GM19395 (cell line): ENCODE data around the gene CPA5.
"Not testable (repeated sequence)": the region's sequence is repeated elsewhere in the genome, so short reads cannot be mapped to it uniquely, and the experiment has no call there.

Experiments
- ATAC-seq: cut with Tn5 transposase; IDR thresholded peaks from one replicate; pipeline ENCODE4 v1.9.1; 2021; ENCODE audit warnings: mild to moderate bottlenecking, moderate library complexity; ENCODE audit not compliant: unreplicated experiment

CPA5 gene

DNA sequence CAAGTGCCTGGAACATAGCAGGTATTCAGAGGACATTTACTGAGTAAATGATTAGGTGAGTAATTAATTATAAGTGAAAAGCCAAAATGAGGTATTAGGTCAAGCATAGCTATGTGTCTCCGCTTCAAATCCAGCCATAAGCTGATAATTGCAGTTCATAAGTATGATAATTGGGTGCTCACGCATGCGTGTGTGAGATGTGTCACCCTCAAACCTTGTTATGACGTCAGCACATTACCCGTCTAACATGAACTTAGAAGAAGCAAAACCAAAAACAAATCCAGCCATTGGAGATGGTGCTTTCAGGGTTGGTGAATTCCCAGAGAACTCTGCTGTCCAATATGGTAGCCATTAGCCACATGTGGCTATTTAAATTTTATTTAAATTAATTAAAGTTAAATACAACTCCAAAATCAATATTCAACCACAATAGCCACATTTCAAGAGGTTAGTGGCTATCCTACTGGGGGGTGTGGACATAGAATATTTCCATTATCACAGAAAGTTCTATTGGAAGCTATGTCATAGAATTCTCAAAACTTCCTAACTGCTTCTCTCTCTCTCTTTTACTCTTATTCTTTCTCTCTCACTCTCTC is at the start of gene CPA5:
CPA5 (plus strand) TSS at position 546 of the 596 bp plus-strand sequence. CDS start 1,670 bp downstream, outside the sequence.
- ATAC-seq = no peak

DNA sequence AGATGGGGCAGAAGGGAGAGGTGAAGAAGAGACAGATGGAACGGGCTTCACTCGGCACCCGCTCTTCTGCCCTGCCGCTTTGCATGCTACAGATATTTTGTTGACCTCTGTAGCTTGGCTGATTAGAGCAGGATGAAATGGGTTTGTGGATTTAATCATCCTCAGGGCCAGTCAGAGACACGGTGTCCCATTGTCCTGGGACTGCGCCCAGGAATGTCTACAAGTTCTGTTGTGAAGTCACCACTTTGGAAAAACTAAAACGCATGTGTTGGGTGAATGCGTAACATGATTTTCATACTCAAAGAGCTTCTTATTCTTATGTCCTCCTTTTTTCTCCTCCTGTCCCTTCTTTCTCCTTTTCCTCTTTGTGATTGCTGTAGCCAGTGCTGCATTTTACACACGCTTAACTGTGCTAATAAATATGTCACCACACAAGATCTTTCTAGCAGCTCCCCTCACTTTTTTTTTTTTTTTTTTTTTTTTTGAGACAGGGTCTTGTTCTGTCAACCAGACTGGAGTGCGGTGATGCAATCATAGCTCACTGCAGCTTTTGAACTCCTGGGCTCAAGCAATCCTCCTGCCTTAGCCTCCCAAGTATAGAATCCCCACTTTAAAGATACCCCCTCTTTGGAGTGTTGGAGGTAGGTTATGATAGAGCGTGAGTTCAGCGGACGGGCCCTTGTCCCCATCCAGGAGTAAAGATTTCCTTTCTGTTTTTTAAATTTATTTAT is 48.2 kb upstream of the CPA5 start:
- no peak for ATAC-seq

DNA sequence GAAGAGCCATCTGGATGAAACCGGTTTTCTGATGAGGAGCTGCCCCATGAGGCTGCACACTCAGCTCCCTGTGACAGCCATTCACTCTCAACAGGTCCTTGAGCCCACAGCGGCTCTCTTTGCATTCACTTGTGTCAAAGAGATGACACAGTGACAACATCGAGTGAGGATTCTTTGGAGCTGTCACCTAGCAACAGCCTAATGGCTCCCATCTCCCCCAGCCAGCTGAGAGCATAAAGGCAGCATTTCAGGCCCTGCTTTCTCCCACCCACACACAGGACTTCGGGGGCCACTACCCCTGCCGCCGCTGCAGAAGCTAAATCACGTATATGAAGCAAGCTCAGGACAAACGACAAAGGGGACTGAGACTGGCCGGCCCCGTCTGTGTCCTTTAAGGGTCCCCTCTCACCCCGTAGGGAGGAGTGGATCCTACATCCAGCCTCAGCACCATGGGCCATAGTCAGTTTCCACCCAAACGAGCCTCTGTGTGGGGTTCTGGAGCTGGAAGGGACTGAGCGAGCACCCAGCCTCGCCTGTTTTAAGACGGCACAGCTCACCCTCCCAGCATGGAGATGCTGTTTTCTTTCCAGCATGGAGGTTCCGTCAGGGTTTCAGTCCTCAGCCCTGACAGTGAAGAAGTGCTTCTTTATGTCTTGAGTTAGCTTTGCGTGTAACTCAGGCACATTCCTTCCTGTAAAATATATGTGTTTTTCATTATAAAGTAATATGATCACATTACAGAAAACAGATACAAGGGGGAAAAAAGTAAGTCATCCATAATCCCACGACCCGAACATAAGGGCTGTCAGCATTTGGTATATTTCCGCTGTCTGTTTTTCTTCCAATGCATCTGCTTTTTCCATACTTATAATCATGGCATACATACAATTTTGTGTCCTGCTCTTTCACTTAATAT is 46.7 kb upstream of the CPA5 start:
- no peak for ATAC-seq

- no peak for ATAC-seq
Observed at GRCh38 chr7:130298544-130299326, 45.9 kb upstream of the CPA5 start.

GRCh38 chr7:130299866-130300265 is 44.8 kb upstream of the CPA5 start:
- ATAC-seq = no peak

DNA sequence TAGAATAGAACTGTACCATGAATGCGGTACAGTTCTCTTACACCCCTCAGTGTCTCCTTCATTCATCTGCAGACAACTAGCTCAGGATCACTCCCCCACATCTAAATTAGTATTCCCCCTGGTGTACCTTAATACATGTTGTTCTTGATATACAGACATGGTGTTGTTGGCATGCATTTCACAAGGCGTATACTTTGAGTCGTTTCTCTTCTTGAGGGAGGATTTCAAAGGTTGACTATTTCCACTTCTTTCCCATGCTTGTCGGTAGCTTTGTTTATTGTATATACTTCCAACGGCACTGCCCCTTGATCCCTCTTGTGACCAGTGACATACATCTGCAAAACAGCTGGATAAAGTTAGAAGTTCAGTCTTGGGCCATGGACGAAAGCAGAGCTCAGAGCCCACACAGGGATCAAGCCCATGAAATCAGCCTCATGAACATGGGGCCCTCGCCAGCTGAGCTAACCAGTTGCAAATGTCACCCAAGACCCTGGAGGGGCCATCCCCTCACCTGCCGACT is 43.1 kb upstream of the CPA5 start:
- ATAC-seq = no peak

DNA sequence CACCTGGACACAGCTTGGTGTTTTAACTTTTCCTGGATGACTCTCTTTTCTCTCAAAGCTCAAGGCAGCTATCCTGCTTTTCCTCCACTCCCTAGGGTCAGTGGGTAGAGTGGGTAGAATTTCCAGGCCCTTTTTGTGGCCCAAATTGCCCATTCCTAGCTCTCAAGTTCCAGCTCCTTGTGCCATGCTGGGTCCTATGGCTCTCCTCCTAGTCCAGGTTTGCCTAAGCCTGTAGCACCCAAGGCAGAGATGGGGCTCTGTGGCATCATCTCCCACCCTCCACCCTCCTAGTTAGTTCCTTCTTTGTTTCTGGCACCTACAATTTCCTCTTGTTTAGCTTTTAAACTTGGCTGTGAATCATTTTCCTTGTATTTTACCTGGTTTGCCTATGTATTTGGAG is 42.0 kb upstream of the CPA5 start:
- no peak for ATAC-seq

DNA sequence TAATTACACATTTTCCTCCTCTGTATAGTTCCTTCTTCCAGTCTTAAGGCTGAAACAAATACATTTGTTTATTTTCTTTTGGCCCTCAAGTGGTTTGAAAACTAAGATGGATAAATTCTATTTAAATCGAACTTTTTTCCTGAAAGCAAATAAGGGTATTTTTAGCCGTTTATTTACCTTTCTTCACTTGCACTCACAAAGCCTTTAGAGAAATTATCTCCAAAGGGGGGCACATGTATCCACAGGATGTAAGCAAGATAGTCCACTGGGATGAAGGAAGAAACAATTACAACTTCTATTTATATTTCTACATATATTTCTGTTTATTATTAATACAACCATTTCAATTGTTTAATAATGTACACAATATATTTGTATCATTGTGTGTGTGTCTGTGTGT is 41.5 kb upstream of the CPA5 start:
- ATAC-seq = no peak

- no peak for ATAC-seq
Observed at GRCh38 chr7:130303551-130303950, 41.1 kb upstream of the CPA5 start.

GRCh38 chr7:130303982-130304381 is 40.6 kb upstream of the CPA5 start:
- ATAC-seq = no peak

GRCh38 chr7:130304878-130305277 is 39.7 kb upstream of the CPA5 start:
- ATAC-seq = no peak

DNA sequence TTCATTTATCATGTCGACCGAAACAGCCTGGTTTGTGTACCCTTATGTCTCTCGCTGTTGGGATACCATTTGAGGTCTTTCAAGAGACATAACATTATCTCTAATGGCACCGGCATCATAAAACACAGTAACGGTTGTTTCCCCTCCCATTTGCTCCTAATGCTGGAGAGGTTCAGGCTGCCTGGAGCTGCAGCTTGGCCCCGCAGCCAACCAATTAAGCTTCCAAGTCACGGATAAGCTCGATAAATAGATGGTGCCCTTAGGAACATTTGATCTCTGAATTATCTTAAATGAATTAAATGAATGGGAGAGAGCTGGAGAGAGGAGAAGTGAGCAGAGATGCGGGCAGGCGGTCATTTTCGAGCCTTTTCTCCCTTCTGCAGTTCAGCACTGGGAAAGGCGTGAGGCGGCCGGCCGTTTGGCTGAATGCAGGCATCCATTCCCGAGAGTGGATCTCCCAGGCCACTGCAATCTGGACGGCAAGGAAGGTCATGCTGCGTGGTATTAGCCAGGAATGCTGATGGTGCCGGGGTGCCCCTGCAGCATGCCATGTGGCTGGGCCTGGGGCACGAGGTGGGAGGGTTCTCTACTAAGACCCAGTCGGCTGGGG is 39.1 kb upstream of the CPA5 start:
- ATAC-seq = no peak

DNA sequence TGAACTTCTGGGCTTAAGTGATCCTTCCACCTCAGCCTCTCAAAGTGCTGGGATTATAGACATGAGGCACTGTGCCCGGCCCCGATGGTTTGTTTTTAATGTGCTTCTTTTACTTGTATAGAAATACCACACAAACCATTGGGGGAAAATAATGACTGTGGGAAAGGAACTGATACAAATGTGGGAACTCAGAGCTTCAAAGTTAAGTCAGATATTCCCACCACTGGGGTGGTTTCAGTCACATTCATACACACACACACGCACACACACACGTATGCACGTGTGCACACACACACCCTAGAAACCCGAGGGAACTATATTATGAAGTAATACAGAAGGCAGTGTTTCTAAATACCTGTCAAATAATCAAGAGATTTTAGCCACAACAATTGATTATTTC is 34.6 kb upstream of the CPA5 start:
- ATAC-seq = no peak

DNA sequence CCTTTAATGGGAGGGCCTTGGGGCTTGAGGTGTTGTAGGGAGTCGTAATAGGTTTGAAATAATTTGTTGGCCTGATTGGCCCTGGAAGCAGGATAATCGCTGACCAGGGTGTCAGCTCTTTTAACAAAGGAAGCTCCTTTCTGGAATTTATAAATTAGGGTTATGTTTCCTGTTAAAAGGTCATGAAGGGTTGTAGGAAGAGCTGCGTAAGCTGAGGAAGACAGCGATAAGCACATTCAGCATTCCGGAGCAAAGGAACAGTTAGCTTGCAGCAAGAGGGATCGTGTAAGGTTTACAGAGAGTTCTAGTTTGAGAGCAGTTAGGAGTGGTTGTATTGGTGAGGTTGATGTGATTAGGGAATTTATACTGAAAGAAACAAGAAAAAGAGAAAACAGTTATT is 30.3 kb upstream of the CPA5 start:
- ATAC-seq = no peak

DNA sequence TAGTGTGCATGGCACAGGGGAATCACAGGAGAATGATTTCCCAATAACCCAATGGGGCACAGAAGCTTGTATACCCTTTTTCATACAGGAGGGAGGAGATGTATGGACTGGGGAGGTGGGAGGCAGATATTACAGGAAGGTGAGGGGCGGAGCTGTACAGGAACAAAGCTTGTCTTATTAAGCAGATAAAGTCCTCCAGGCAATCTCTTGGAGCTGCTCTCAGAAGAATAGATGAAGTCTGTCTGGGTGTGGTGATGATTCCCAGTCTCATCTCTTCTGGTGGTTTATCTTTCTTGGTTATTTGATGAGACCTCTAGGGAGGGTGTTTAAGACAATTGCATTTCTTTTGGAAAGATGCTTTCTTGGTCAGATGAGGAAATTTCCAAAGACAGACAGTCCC is 25.1 kb upstream of the CPA5 start:
- ATAC-seq = no peak

DNA sequence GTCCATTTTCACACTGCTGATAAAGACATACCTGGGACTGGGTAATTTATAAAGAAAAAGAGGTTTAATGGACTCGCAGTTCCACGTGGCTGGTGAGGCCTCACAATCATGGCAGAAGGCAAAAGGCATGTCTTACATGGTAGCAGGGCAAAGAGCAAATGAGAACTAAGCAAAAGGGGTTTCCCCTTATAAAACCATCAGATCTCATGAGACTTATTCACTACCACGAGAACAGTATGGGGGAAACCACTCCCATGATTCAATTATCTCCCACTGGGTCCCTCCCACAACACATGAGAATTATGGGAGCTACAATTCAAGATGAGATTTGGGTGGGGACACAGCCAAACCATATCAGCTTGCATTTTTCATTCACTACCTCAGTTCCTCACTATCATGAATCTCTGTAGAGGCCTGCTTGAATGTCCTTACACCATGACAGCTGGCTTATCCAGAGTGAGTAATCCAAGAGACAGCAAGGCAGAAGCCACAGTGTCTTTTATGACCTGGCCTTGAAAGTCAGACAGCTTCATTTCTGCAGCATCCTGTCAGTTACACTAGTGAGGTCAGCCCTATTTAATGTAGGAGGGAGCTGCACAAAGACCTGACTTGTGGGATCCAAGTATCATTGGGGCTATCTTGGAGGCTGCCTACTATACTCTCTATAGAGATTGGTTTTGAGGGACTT is 22.9 kb upstream of the CPA5 start:
- ATAC-seq = not testable (repeated sequence)

GRCh38 chr7:130322615-130323014 is 22.0 kb upstream of the CPA5 start:
- ATAC-seq = no peak

GRCh38 chr7:130324306-130324943 is 20.2 kb upstream of the CPA5 start:
- ATAC-seq = no peak

DNA sequence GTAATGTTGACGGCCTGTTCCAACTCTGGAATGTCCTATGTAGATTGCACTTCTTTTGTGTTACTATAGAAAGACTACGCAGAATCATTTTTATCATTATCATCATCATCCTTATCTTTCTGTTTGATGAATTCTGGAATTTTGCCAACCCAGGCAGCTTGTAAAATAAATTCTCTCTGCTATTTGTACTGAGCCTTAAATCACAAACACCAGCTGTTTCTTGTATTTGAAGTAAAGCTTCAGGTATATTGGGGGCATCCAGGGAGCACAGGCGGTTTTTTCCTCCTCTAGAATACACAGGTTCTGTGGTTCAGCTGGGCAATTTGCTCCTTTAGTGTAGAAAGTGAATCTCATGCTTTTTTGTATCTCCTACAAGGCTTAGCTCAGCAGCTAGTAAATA is 14.9 kb upstream of the CPA5 start:
- ATAC-seq = no peak
